Measurements from ENCODE around the gene M6PR. TPM values are rescaled to one million over a fixed set of nuclear protein-coding genes. Genes with fewer than 3 reads are reported as not detected.

M6PR gene
- 100 to 1,000 TPM; 213 to 226 TPM for total RNA-seq

- Mint-ChIP-seq H3K27ac (peak within 1 kb of the TSS; percentile 98), H3K4me1 (peaks cover 49% of the 10 kb centered on the region), H3K36me3 (peaks cover 51% of the 10 kb centered on the region), H3K27me3 (no peaks in the 10 kb centered on the region), H3K9me3 (peaks cover 8% of the 10 kb centered on the region), H3K4me3 (peak within 1 kb of the TSS; percentile 100)
- peak; percentile 96 for DNase-seq
These were observed at the start of gene M6PR for GRCh38 chr12:8949342-8950220. TSS of gene M6PR (minus strand) at chr12:8949645. CDS start at chr12:8946404, 3,241 bp downstream.

GRCh38 chr12:8996682-8997405 is 47.4 kb upstream of the M6PR start:
- no peak overlapping the region for H3K4me3 Mint-ChIP-seq
- H3K4me1 Mint-ChIP-seq = peaks cover 38% of the 10 kb centered on the region
- DNase-seq = peak; percentile 30
- peaks cover 10% of the 10 kb centered on the region for H3K36me3 Mint-ChIP-seq
- peak overlapping the region; percentile 35 for H3K27ac Mint-ChIP-seq
- no peaks in the 10 kb centered on the region for H3K27me3 Mint-ChIP-seq
- H3K9me3 Mint-ChIP-seq = no peaks in the 10 kb centered on the region

- H3K36me3 Mint-ChIP-seq = peaks cover 10% of the 10 kb centered on the region
- H3K4me1 Mint-ChIP-seq = peaks cover 38% of the 10 kb centered on the region
- H3K4me3 Mint-ChIP-seq = no peak overlapping the region
- no peaks in the 10 kb centered on the region for H3K9me3 Mint-ChIP-seq
- no peak for DNase-seq
- H3K27me3 Mint-ChIP-seq = no peaks in the 10 kb centered on the region
- H3K27ac Mint-ChIP-seq = no peak overlapping the region
These were observed 45.8 kb upstream of the M6PR start for GRCh38 chr12:8995021-8995775.

- Mint-ChIP-seq H3K4me1 (peaks cover 47% of the 10 kb centered on the region), H3K4me3 (no peak overlapping the region)
These were observed 44.4 kb upstream of the M6PR start for GRCh38 chr12:8993827-8994226.

GRCh38 chr12:8991371-8992345 is 42.2 kb upstream of the M6PR start:
- peaks cover 9% of the 10 kb centered on the region for H3K36me3 Mint-ChIP-seq
- DNase-seq = no peak
- H3K27me3 Mint-ChIP-seq = no peaks in the 10 kb centered on the region
- no peak overlapping the region for H3K27ac Mint-ChIP-seq
- no peaks in the 10 kb centered on the region for H3K9me3 Mint-ChIP-seq
- H3K4me3 Mint-ChIP-seq = no peak overlapping the region
- peaks cover 56% of the 10 kb centered on the region for H3K4me1 Mint-ChIP-seq

More at GRCh38 chr12:8993827-8994226, 44.4 kb upstream of the M6PR start:
- H3K9me3 Mint-ChIP-seq = no peaks in the 10 kb centered on the region
- peaks cover 7% of the 10 kb centered on the region for H3K36me3 Mint-ChIP-seq
- no peak for DNase-seq
- H3K27ac Mint-ChIP-seq = no peak overlapping the region
- H3K27me3 Mint-ChIP-seq = no peaks in the 10 kb centered on the region

GRCh38 chr12:8989413-8989812 is 40.0 kb upstream of the M6PR start, which contains the start of gene KLRG1:
TSS of gene KLRG1 (plus strand) at chr12:8989546. CDS start at chr12:8989636, 90 bp downstream.
- Mint-ChIP-seq H3K4me3 (no peak within 1 kb of the TSS), H3K27ac (peak within 1 kb of the TSS; percentile 4), H3K27me3 (no peaks in the 10 kb centered on the region), H3K36me3 (peaks cover 10% of the 10 kb centered on the region), H3K9me3 (no peaks in the 10 kb centered on the region), H3K4me1 (peaks cover 56% of the 10 kb centered on the region)
- no peak for DNase-seq

GRCh38 chr12:8987685-8988084 is 38.2 kb upstream of the M6PR start:
- peak overlapping the region; percentile 10 for H3K27ac Mint-ChIP-seq
- no peak for DNase-seq
- no peak overlapping the region for H3K4me3 Mint-ChIP-seq
- H3K4me1 Mint-ChIP-seq = peaks cover 52% of the 10 kb centered on the region
- peaks cover 2% of the 10 kb centered on the region for H3K9me3 Mint-ChIP-seq
- H3K36me3 Mint-ChIP-seq = peaks cover 15% of the 10 kb centered on the region
- H3K27me3 Mint-ChIP-seq = no peaks in the 10 kb centered on the region

GRCh38 chr12:8987163-8987562 is 37.7 kb upstream of the M6PR start:
- Mint-ChIP-seq H3K36me3 (peaks cover 15% of the 10 kb centered on the region), H3K27ac (no peak overlapping the region), H3K27me3 (no peaks in the 10 kb centered on the region), H3K4me3 (no peak overlapping the region), H3K4me1 (peaks cover 50% of the 10 kb centered on the region), H3K9me3 (peaks cover 2% of the 10 kb centered on the region)
- DNase-seq = no peak

GRCh38 chr12:8985213-8985754 is 35.8 kb upstream of the M6PR start:
- H3K27ac Mint-ChIP-seq = no peak overlapping the region
- peaks cover 6% of the 10 kb centered on the region for H3K9me3 Mint-ChIP-seq
- no peak for DNase-seq
- peaks cover 20% of the 10 kb centered on the region for H3K36me3 Mint-ChIP-seq
- no peak overlapping the region for H3K4me3 Mint-ChIP-seq
- peaks cover 44% of the 10 kb centered on the region for H3K4me1 Mint-ChIP-seq
- no peaks in the 10 kb centered on the region for H3K27me3 Mint-ChIP-seq

GRCh38 chr12:8980137-8980536 is 30.7 kb upstream of the M6PR start:
- peaks cover 36% of the 10 kb centered on the region for H3K36me3 Mint-ChIP-seq
- peaks cover 2% of the 10 kb centered on the region for H3K4me1 Mint-ChIP-seq
- DNase-seq = no peak
- H3K27ac Mint-ChIP-seq = no peak overlapping the region
- H3K9me3 Mint-ChIP-seq = peaks cover 28% of the 10 kb centered on the region
- H3K27me3 Mint-ChIP-seq = no peaks in the 10 kb centered on the region
- H3K4me3 Mint-ChIP-seq = no peak overlapping the region

GRCh38 chr12:8970432-8970831 is 21.0 kb upstream of the M6PR start:
- Mint-ChIP-seq H3K27me3 (no peaks in the 10 kb centered on the region), H3K27ac (no peak overlapping the region), H3K4me3 (no peak overlapping the region), H3K9me3 (peaks cover 20% of the 10 kb centered on the region), H3K36me3 (peaks cover 18% of the 10 kb centered on the region), H3K4me1 (peaks cover 1% of the 10 kb centered on the region)
- DNase-seq = no peak

- Mint-ChIP-seq H3K4me3 (no peak overlapping the region), H3K36me3 (peaks cover 18% of the 10 kb centered on the region), H3K4me1 (peaks cover 1% of the 10 kb centered on the region), H3K27ac (no peak overlapping the region), H3K9me3 (peaks cover 21% of the 10 kb centered on the region), H3K27me3 (no peaks in the 10 kb centered on the region)
- no peak for DNase-seq
These were observed 20.5 kb upstream of the M6PR start for GRCh38 chr12:8969861-8970411.

GRCh38 chr12:8968761-8969160 is 19.3 kb upstream of the M6PR start:
- Mint-ChIP-seq H3K27ac (no peak overlapping the region), H3K4me1 (peaks cover 1% of the 10 kb centered on the region), H3K4me3 (no peak overlapping the region), H3K27me3 (no peaks in the 10 kb centered on the region), H3K9me3 (peaks cover 26% of the 10 kb centered on the region), H3K36me3 (peaks cover 21% of the 10 kb centered on the region)
- DNase-seq = no peak

All from activated naive CD8-positive, alpha-beta T cell treated with anti-CD3 and anti-CD28 coated beads for 36 hours (primary cell).